ENCODE results near the gene PDZRN4. TPM values are rescaled to one million over a fixed set of nuclear protein-coding genes. Genes with fewer than 3 reads are reported as not detected.

PDZRN4 gene
- total RNA-seq, 2 donors from 2014 or later: 0.52 to 0.99 TPM

DNA sequence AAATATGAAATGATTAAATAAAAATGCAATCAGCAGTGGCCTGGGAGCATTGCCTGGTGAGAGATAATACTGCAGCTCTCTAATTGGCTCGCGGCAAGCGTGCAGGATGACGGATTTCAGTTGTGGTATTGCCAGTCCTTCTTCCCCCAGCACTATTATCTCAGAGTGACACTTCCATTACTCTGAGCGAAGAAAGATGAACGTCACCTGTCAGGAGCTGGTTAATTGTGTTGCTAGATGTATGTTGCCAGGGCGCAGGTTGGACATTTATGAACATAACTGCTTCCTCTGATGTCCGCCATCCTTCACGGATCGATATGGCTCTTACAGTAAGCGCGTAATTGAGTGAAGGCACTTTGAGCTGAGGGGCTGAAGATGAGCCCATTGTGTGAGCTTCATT, 374.9 kb downstream of the PDZRN4 start:
- no peaks in the 10 kb centered on the region for H3K4me1 ChIP-seq
- no peak overlapping the region for H3K4me3 ChIP-seq
- H3K27me3 ChIP-seq: no peaks in the 10 kb centered on the region
- no peaks in the 10 kb centered on the region for H3K36me3 ChIP-seq (replicated peaks in 1 of 2; ENCODE audit: insufficient read depth in 1 of 2, low read depth in 2 of 2)
- no peak for TF ChIP-seq POLR2A (IDR thresholded peaks at IDR 0.05)
- TF ChIP-seq, protein P1, sequence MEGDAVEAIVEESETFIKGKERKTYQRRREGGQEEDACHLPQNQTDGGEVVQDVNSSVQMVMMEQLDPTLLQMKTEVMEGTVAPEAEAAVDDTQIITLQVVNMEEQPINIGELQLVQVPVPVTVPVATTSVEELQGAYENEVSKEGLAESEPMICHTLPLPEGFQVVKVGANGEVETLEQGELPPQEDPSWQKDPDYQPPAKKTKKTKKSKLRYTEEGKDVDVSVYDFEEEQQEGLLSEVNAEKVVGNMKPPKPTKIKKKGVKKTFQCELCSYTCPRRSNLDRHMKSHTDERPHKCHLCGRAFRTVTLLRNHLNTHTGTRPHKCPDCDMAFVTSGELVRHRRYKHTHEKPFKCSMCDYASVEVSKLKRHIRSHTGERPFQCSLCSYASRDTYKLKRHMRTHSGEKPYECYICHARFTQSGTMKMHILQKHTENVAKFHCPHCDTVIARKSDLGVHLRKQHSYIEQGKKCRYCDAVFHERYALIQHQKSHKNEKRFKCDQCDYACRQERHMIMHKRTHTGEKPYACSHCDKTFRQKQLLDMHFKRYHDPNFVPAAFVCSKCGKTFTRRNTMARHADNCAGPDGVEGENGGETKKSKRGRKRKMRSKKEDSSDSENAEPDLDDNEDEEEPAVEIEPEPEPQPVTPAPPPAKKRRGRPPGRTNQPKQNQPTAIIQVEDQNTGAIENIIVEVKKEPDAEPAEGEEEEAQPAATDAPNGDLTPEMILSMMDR (IDR thresholded peaks at IDR 0.05): no peak
- intact Hi-C loops (cut with DNase I): no loop called here
- no peak for ATAC-seq
- no peak overlapping the region for H3K27ac ChIP-seq
- WGBS, 2 donors: 78 to 87% methylated on average over 12 of the region's 12 CpGs
- no peak for DNase-seq
- no peaks in the 10 kb centered on the region for H3K9me3 ChIP-seq

GRCh38 chr12:41564816-41565215, 376.7 kb downstream of the PDZRN4 start:
- intact Hi-C loops (cut with DNase I): no loop called here
- no peak overlapping the region for H3K27ac ChIP-seq
- H3K4me1 ChIP-seq: no peaks in the 10 kb centered on the region
- TF ChIP-seq, protein P1 (IDR thresholded peaks at IDR 0.05): no peak
- no peak for TF ChIP-seq POLR2A (IDR thresholded peaks at IDR 0.05)
- no peaks in the 10 kb centered on the region for H3K9me3 ChIP-seq
- DNase-seq (no peak), ATAC-seq (no peak)
- no peaks in the 10 kb centered on the region for H3K36me3 ChIP-seq (replicated peaks in 1 of 2; ENCODE audit: insufficient read depth in 1 of 2, low read depth in 2 of 2)
- WGBS, 2 donors: 71 to 76% methylated on average over 1 of the region's 1 CpG
- no peaks in the 10 kb centered on the region for H3K27me3 ChIP-seq
- no peak overlapping the region for H3K4me3 ChIP-seq

GRCh38 chr12:41566703-41567102, 378.6 kb downstream of the PDZRN4 start:
- Histone ChIP-seq H3K4me3 (no peak overlapping the region), H3K27ac (no peak overlapping the region), H3K4me1 (no peaks in the 10 kb centered on the region), H3K9me3 (no peaks in the 10 kb centered on the region), H3K36me3 (replicated peaks in 1 of 2; ENCODE audit: insufficient read depth in 1 of 2, low read depth in 2 of 2) (no peaks in the 10 kb centered on the region), H3K27me3 (no peaks in the 10 kb centered on the region)
- 62 to 74% methylated on average over 2 of the region's 2 CpGs for WGBS, 2 donors
- no peak for DNase-seq
- TF ChIP-seq, protein P1 (IDR thresholded peaks at IDR 0.05): no peak
- TF ChIP-seq POLR2A (IDR thresholded peaks at IDR 0.05): no peak
- ATAC-seq: no peak
- intact Hi-C loops (cut with DNase I): no loop called here

DNA sequence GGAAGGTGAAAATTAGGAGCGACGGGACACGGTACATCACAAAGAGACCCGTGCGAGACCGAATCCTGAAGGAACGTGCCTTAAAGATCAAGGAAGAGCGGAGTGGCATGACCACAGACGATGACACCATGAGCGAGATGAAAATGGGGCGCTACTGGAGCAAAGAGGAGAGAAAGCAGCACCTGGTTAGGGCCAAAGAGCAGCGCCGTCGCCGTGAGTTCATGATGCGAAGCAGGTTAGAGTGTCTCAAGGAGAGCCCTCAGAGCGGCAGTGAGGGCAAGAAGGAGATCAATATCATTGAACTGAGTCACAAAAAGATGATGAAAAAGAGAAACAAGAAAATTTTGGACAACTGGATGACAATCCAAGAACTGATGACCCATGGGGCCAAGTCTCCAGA, 385.3 kb downstream of the PDZRN4 start:
- no peaks in the 10 kb centered on the region for H3K4me1 ChIP-seq
- H3K4me3 ChIP-seq: no peak overlapping the region
- no peak overlapping the region for H3K27ac ChIP-seq
- ATAC-seq (no peak), DNase-seq (no peak)
- no peaks in the 10 kb centered on the region for H3K9me3 ChIP-seq
- WGBS, 2 donors: 79 to 91% methylated on average over 17 of the region's 17 CpGs
- H3K36me3 ChIP-seq (replicated peaks in 1 of 2; ENCODE audit: insufficient read depth in 1 of 2, low read depth in 2 of 2): no peaks in the 10 kb centered on the region
- H3K27me3 ChIP-seq: no peaks in the 10 kb centered on the region
- intact Hi-C loops (cut with DNase I): no loop called here
- TF ChIP-seq, protein P1 (IDR thresholded peaks at IDR 0.05): no peak
- no peak for TF ChIP-seq POLR2A (IDR thresholded peaks at IDR 0.05)

DNA sequence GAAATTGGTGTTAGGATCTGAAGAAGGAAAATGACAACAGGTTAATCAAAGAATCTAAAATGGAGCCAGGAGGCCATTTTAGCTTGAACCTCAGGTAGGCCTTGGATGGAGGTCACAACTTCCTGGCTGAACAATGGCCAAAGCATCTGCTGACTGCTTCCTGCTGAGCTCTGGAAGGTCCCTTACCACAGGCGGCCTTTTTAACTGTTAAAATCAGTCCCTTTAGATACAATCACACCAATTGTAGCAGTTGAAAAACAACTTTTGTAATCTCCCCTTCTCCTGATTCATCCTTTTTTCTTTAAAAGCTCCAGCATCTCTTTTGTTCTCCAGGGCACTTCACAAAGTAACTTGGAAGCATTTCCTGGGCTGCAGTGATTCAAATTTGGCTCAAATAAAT, 388.8 kb downstream of the PDZRN4 start:
- 33 to 44% methylated on average over 1 of the region's 1 CpG for WGBS, 2 donors
- H3K27me3 ChIP-seq: no peaks in the 10 kb centered on the region
- no peak for ATAC-seq
- TF ChIP-seq, protein P1 (IDR thresholded peaks at IDR 0.05): no peak
- no peak for TF ChIP-seq POLR2A (IDR thresholded peaks at IDR 0.05)
- H3K9me3 ChIP-seq: no peaks in the 10 kb centered on the region
- no peak overlapping the region for H3K4me3 ChIP-seq
- no peak overlapping the region for H3K27ac ChIP-seq
- no peaks in the 10 kb centered on the region for H3K4me1 ChIP-seq
- no peak for DNase-seq
- H3K36me3 ChIP-seq (replicated peaks in 1 of 2; ENCODE audit: insufficient read depth in 1 of 2, low read depth in 2 of 2): no peaks in the 10 kb centered on the region
- intact Hi-C loops (cut with DNase I): no loop called here
